Measurements from ENCODE around the gene KRTCAP2. TPM values are rescaled to one million over a fixed set of nuclear protein-coding genes. Genes with fewer than 3 reads are reported as not detected.

KRTCAP2 gene
- total and polyA plus RNA-seq, 9 donors, result 70.4 to 89.5 (median 87.3) TPM

Other genes starting within 250 kb of the KRTCAP2 start
- gene PMVK, start 236.6 kb downstream of the KRTCAP2 start, total RNA-seq, result 10.3 TPM
- gene PMVK, start 236.6 kb downstream of the KRTCAP2 start, polyA plus RNA-seq (ENCODE audit: insufficient read depth in 1 of 8, insufficient read length in 8 of 8, low replicate concordance in 1 of 8), result 10 to 100 TPM; 31.0 to 38.7 (median 33.9) TPM
- 160 TPM for gene PBXIP1, start 217.2 kb downstream of the KRTCAP2 start, total RNA-seq
- 100 to 1,000 TPM; 109 to 161 (median 145) TPM for gene PBXIP1, start 217.2 kb downstream of the KRTCAP2 start, polyA plus RNA-seq (ENCODE audit: insufficient read depth in 1 of 8, insufficient read length in 8 of 8, low replicate concordance in 1 of 8)
- gene PYGO2, start 211.5 kb downstream of the KRTCAP2 start, total RNA-seq, result 17.1 TPM
- 10 to 100 TPM; 27.1 to 32.1 (median 29.6) TPM for gene PYGO2, start 211.5 kb downstream of the KRTCAP2 start, polyA plus RNA-seq (ENCODE audit: insufficient read depth in 1 of 8, insufficient read length in 8 of 8, low replicate concordance in 1 of 8)
- 69.9 TPM for gene SHC1, start 202.6 kb downstream of the KRTCAP2 start, total RNA-seq
- 100 to 1,000 TPM in 2 of 8 donors, 10 to 100 TPM in 6; 59.3 to 118 (median 91.3) TPM for gene SHC1, start 202.6 kb downstream of the KRTCAP2 start, polyA plus RNA-seq (ENCODE audit: insufficient read depth in 1 of 8, insufficient read length in 8 of 8, low replicate concordance in 1 of 8)
- 63.8 TPM for gene CKS1B, start 198.6 kb downstream of the KRTCAP2 start, total RNA-seq
- gene CKS1B, start 198.6 kb downstream of the KRTCAP2 start, polyA plus RNA-seq (ENCODE audit: insufficient read depth in 1 of 8, insufficient read length in 8 of 8, low replicate concordance in 1 of 8), result 10 to 100 TPM; 57.1 to 84.9 (median 70.4) TPM
- gene FLAD1, start 190.0 kb downstream of the KRTCAP2 start, total RNA-seq, result 21.9 TPM
- gene FLAD1, start 190.0 kb downstream of the KRTCAP2 start, polyA plus RNA-seq (ENCODE audit: insufficient read depth in 1 of 8, insufficient read length in 8 of 8, low replicate concordance in 1 of 8), result 10 to 100 TPM; 16.7 to 21.6 (median 20.1) TPM
- 0.40 TPM for gene LENEP, start 179.7 kb downstream of the KRTCAP2 start, total RNA-seq
- gene LENEP, start 179.7 kb downstream of the KRTCAP2 start, polyA plus RNA-seq (ENCODE audit: insufficient read depth in 1 of 8, insufficient read length in 8 of 8, low replicate concordance in 1 of 8), result under 1 TPM in 3 of 8 donors, not detected in 5; 0.24 to 0.39 (median 0.30) TPM
- 7.6 TPM for gene ZBTB7B, start 170.5 kb downstream of the KRTCAP2 start, total RNA-seq
- gene ZBTB7B, start 170.5 kb downstream of the KRTCAP2 start, polyA plus RNA-seq (ENCODE audit: insufficient read depth in 1 of 8, insufficient read length in 8 of 8, low replicate concordance in 1 of 8), result 10 to 100 TPM in 2 of 8 donors, 1 to 10 TPM in 6; 6.6 to 11.3 (median 9.5) TPM
- gene DCST2, start 139.5 kb downstream of the KRTCAP2 start, total RNA-seq, result 0.49 TPM
- 1 to 10 TPM in 3 of 8 donors, under 1 TPM in 5; 0.58 to 1.6 (median 0.84) TPM for gene DCST2, start 139.5 kb downstream of the KRTCAP2 start, polyA plus RNA-seq (ENCODE audit: insufficient read depth in 1 of 8, insufficient read length in 8 of 8, low replicate concordance in 1 of 8)
- gene DCST1, start 139.5 kb downstream of the KRTCAP2 start, total RNA-seq, result not detected
- gene DCST1, start 139.5 kb downstream of the KRTCAP2 start, polyA plus RNA-seq (ENCODE audit: insufficient read depth in 1 of 8, insufficient read length in 8 of 8, low replicate concordance in 1 of 8), result under 1 TPM; 0.10 to 0.30 (median 0.16) TPM
- gene ADAM15, start 122.0 kb downstream of the KRTCAP2 start, total RNA-seq, result 41.8 TPM
- 10 to 100 TPM; 57.9 to 83.2 (median 70.8) TPM for gene ADAM15, start 122.0 kb downstream of the KRTCAP2 start, polyA plus RNA-seq (ENCODE audit: insufficient read depth in 1 of 8, insufficient read length in 8 of 8, low replicate concordance in 1 of 8)
- gene EFNA4, start 109.6 kb downstream of the KRTCAP2 start, total RNA-seq, result 7.5 TPM
- gene EFNA4, start 109.6 kb downstream of the KRTCAP2 start, polyA plus RNA-seq (ENCODE audit: insufficient read depth in 1 of 8, insufficient read length in 8 of 8, low replicate concordance in 1 of 8), result 1 to 10 TPM; 5.6 to 9.5 (median 6.8) TPM
- 2.1 TPM for gene EFNA3, start 94.5 kb downstream of the KRTCAP2 start, total RNA-seq
- 1 to 10 TPM; 1.7 to 3.9 (median 2.3) TPM for gene EFNA3, start 94.5 kb downstream of the KRTCAP2 start, polyA plus RNA-seq (ENCODE audit: insufficient read depth in 1 of 8, insufficient read length in 8 of 8, low replicate concordance in 1 of 8)
- 15.3 TPM for gene EFNA1, start 45.4 kb downstream of the KRTCAP2 start, total RNA-seq
- 10 to 100 TPM; 18.3 to 37.5 (median 24.9) TPM for gene EFNA1, start 45.4 kb downstream of the KRTCAP2 start, polyA plus RNA-seq (ENCODE audit: insufficient read depth in 1 of 8, insufficient read length in 8 of 8, low replicate concordance in 1 of 8)
- 18.6 TPM for gene SLC50A1, start 37.5 kb downstream of the KRTCAP2 start, total RNA-seq
- 10 to 100 TPM; 18.6 to 26.2 (median 21.4) TPM for gene SLC50A1, start 37.5 kb downstream of the KRTCAP2 start, polyA plus RNA-seq (ENCODE audit: insufficient read depth in 1 of 8, insufficient read length in 8 of 8, low replicate concordance in 1 of 8)
- gene DPM3, start 32.8 kb downstream of the KRTCAP2 start, total RNA-seq, result 21.1 TPM
- 10 to 100 TPM; 20.1 to 27.9 (median 23.6) TPM for gene DPM3, start 32.8 kb downstream of the KRTCAP2 start, polyA plus RNA-seq (ENCODE audit: insufficient read depth in 1 of 8, insufficient read length in 8 of 8, low replicate concordance in 1 of 8)
- 0.22 TPM for gene TRIM46, start 545 bp upstream of the KRTCAP2 start, total RNA-seq
- under 1 TPM; 0.29 to 0.81 (median 0.57) TPM for gene TRIM46, start 545 bp upstream of the KRTCAP2 start, polyA plus RNA-seq (ENCODE audit: insufficient read depth in 1 of 8, insufficient read length in 8 of 8, low replicate concordance in 1 of 8)
- 85.5 TPM for gene THBS3, start 34.6 kb upstream of the KRTCAP2 start, total RNA-seq
- 10 to 100 TPM; 62.8 to 83.2 (median 70.4) TPM for gene THBS3, start 34.6 kb upstream of the KRTCAP2 start, polyA plus RNA-seq (ENCODE audit: insufficient read depth in 1 of 8, insufficient read length in 8 of 8, low replicate concordance in 1 of 8)
- 19.7 TPM for gene MTX1, start 35.4 kb upstream of the KRTCAP2 start, total RNA-seq
- gene MTX1, start 35.4 kb upstream of the KRTCAP2 start, polyA plus RNA-seq (ENCODE audit: insufficient read depth in 1 of 8, insufficient read length in 8 of 8, low replicate concordance in 1 of 8), result 10 to 100 TPM; 19.6 to 24.5 (median 21.8) TPM
- 4.2 TPM for gene ENTREP3, start 82.2 kb upstream of the KRTCAP2 start, total RNA-seq
- gene ENTREP3, start 82.2 kb upstream of the KRTCAP2 start, polyA plus RNA-seq (ENCODE audit: insufficient read depth in 1 of 8, insufficient read length in 8 of 8, low replicate concordance in 1 of 8), result 10 to 100 TPM; 12.3 to 21.7 (median 16.8) TPM
- gene SCAMP3, start 89.1 kb upstream of the KRTCAP2 start, total RNA-seq, result 24.6 TPM
- gene SCAMP3, start 89.1 kb upstream of the KRTCAP2 start, polyA plus RNA-seq (ENCODE audit: insufficient read depth in 1 of 8, insufficient read length in 8 of 8, low replicate concordance in 1 of 8), result 10 to 100 TPM; 36.3 to 51.4 (median 40.8) TPM
- 26.1 TPM for gene CLK2, start 100.2 kb upstream of the KRTCAP2 start, total RNA-seq
- 10 to 100 TPM; 39.3 to 50.9 (median 44.8) TPM for gene CLK2, start 100.2 kb upstream of the KRTCAP2 start, polyA plus RNA-seq (ENCODE audit: insufficient read depth in 1 of 8, insufficient read length in 8 of 8, low replicate concordance in 1 of 8)
- 1.6 TPM for gene HCN3, start 104.2 kb upstream of the KRTCAP2 start, total RNA-seq
- 1 to 10 TPM; 3.4 to 6.7 (median 4.0) TPM for gene HCN3, start 104.2 kb upstream of the KRTCAP2 start, polyA plus RNA-seq (ENCODE audit: insufficient read depth in 1 of 8, insufficient read length in 8 of 8, low replicate concordance in 1 of 8)
- gene PKLR, start 128.1 kb upstream of the KRTCAP2 start, total RNA-seq, result 0.04 TPM
- gene PKLR, start 128.1 kb upstream of the KRTCAP2 start, polyA plus RNA-seq (ENCODE audit: insufficient read depth in 1 of 8, insufficient read length in 8 of 8, low replicate concordance in 1 of 8), result 1 to 10 TPM in 1 of 8 donors, under 1 TPM in 6, not detected in 1; 0.08 to 2.1 (median 0.26) TPM
- 120 TPM for gene FDPS, start 135.6 kb upstream of the KRTCAP2 start, total RNA-seq
- 100 to 1,000 TPM; 102 to 125 (median 116) TPM for gene FDPS, start 135.6 kb upstream of the KRTCAP2 start, polyA plus RNA-seq (ENCODE audit: insufficient read depth in 1 of 8, insufficient read length in 8 of 8, low replicate concordance in 1 of 8)
- 12.1 TPM for gene RUSC1, start 147.6 kb upstream of the KRTCAP2 start, total RNA-seq
- 10 to 100 TPM; 23.0 to 33.4 (median 27.4) TPM for gene RUSC1, start 147.6 kb upstream of the KRTCAP2 start, polyA plus RNA-seq (ENCODE audit: insufficient read depth in 1 of 8, insufficient read length in 8 of 8, low replicate concordance in 1 of 8)

Measured in muscle of leg (tissue), 9 donors.